GDM1 (cell line): ENCODE measurements around the gene RELN.

Experiments used
- DNase-seq: peaks from one replicate; lab custom pipeline; 2025; lab: John Stamatoyannopoulos, UW

The RELN gene

DNA sequence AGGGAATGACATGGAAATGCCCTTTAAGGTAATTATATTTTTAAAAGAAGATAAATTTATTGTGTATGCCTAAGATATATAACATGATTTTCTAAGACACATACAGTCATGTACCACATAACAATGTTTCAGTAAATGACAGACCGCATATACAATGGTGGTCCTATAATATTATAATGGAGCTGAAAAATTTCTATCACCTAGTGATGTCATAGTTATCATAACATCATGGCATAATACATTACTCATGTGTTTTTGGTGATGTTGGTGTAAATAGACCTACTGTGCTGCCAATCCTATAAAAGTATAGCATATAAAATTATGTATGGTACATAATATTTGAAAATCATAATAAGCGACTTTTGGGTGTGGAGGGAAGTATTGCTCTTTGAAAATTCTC lies 306.1 kb downstream of the RELN start:
- no peak for DNase-seq

DNA sequence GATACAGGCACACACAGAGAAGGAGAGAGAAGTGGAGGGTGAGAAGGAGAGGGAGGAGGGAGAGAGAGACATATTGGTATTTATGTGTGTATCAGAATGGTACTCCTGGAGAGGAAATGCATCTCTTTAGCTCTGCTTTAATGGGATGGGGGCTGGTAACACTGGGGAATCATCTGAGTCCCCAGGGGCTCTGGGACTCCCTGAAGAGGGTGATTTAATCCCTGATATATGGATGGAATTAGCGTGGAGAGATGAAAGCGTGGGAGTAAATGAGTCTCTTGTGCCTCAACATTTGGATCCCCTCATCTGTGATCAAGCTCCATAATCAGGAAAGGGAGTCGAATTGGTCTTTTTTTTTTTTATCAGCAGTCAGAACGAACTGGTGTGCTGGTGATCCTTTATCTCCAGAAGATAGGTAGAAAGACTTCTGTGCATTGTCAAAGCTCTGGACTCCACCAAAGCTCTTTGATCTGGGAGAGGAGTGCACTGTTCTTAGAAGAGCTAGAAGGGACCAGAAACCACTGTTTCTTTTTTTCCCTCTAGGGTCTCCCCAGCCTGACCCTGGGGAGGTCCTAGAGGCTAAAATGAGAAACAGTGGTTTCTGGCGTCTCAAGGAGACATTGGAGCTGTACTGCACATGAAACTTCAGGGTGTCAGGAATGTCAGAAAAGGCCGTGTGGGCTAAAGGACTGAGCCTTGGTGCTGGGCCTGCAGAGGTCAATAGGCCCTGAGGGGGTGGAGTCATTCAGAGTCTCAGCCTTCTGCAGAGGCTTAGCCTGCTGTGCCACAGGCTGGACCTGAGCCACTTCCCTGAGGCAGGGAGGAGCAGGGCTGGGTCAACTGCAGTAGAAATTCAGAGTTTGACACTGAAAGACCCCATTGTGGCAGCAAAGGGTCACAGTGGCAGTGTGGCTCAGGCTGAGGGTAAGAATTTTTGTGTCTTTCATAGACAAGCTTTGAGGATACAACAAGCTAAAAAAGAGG lies 309.0 kb downstream of the RELN start:
- DNase-seq: no peak

DNA sequence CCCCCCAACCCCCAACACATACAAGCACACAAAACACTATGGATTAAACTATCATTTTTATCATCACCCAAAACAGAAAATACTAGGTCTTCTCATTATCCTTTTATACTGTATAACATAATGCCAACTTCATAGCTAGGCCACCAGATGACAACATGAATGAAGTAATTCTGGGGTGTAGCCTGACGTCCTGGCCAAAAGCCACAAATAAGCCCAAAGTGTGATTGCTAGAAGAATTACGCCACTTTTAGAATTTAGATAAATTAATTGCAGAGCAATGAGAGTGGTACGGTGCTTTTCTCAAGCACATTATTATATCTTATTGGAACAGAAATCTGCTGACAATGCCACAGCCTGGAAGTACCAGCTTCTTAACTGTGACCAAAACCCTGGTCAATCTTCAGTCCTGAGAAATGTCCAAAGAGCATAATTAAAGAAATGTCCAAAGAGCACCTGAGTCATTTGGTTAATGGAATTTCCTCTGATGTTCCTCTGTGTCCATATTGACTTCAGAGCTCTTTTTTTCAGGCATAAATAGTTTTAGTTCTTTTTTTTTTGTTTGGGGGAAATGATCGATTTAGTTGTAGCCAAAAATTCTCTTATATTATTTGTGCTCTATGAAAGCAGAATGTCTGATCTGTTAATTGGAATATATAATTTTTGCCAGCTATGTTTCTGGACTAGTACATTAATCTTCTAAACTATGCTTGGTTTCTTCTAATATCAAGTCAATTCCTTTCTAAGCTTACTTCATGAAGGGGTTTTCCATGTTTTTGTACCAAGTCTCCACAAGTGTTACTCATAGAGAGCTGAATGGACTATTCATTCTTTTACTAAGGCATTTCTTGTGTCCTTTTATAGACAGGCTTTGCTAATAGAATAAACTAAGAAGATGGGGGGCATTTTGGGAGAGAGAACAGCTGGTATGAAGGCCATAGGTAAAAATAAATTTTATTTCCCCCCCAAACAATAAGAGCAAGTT lies 310.0 kb downstream of the RELN start:
- no peak for DNase-seq

DNA sequence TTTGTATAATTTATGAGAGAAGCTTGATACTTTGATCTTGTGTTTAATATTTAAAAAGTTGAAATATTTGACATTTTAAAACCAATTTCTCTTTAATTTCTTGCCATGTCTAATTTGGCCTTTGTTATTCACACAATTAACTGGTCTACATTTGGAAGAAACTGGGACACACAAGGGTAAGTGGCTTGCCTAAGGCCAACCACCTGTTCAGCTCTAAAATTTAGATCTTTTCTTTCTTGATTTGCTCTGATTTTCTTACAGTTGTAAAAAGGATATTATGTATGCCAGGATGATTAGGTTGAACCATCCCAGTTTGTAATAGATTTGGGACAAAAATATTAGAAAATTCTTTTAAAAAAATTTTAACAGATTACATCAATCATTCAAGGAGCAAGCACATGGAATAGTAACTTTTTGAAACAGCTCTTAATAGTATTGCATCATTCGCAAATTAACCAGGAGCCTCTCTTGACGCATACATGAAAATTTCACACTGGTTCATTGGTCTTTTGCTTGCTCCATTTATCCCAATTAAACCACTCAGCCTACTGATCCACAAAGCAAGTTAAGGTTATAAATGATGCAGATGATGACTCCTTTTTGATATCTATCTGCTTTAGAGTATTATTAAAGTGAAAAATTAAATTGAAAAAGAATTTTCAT lies 321.0 kb downstream of the RELN start:
- no peak for DNase-seq

DNA sequence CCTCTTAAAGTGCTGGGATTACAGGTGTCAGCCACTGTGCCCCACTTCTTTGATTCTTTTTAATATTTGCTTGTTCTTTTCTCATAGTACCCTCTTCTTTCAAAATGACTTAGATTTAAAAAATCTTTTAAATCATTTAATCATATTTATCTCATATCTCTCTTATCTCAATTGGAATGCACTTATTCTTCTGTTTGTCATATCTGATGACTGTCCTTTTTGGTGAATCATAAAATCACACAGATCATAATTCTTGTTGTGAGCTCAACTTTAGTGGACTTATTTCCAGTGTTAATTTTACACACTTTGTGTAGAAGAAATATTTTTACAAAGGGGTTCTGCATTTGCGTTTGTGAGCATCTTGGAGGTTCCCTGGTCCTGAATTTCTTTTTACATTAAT lies 323.1 kb downstream of the RELN start:
- no peak for DNase-seq

DNA sequence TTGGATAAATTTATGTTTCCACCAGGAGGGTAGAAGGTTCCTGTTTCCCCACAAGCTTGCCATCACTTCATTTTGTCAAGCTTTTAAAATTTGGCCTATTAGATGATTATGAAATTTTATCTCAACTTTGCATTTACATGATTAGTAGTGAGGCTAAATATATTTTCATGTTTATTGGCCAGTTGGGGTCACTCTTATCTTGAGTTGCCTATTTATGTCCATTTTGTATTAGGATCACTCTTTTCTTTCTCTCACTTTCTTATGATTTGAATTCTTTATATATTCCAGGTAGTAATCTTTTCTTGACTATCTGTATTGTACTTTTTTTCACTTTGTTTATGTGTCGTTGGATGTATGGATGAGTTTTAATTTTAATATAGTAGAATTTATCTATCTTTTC lies 324.9 kb downstream of the RELN start:
- DNase-seq: no peak

DNA sequence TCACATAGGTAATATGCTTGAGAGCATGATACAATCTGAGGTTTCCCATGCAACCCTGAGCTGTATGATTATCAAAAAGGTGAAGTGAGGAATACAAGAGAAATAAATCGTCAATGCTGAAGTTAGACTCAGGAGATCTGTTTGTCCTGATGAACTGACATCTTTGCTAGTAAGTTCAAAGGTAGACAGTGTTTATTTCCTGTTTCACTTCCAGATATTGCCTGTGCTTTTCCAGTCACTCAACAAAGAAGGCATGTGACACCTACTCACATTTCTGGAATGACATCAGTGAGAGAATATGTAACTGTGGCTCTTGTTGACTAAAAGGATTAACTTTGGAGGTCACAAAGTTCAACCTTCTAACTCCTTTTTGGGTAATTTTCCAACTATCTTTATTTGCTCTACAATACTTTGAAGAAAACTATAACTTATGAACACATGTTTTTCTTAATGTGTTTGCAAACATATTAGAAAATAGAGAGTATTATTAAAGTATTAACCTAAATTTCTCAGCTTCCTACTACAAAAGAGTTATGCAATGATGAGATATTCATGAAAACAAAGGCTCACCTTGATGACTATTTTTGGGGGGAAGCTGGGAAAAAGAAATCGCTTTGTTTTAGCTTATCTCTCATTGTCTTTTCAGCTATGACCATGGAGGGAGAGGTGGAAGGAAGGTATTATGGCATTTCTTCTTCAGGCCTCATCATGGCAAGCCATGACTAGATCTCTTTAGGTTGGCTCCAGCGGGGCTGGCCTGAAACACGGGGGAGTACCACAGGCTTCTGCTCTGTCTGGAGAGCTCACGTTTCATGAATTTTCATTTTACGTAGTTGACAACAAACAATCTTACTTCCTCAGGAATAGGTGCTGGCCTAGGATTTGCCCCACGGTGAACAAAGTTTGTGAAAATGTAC lies 328.7 kb downstream of the RELN start:
- DNase-seq: no peak

DNA sequence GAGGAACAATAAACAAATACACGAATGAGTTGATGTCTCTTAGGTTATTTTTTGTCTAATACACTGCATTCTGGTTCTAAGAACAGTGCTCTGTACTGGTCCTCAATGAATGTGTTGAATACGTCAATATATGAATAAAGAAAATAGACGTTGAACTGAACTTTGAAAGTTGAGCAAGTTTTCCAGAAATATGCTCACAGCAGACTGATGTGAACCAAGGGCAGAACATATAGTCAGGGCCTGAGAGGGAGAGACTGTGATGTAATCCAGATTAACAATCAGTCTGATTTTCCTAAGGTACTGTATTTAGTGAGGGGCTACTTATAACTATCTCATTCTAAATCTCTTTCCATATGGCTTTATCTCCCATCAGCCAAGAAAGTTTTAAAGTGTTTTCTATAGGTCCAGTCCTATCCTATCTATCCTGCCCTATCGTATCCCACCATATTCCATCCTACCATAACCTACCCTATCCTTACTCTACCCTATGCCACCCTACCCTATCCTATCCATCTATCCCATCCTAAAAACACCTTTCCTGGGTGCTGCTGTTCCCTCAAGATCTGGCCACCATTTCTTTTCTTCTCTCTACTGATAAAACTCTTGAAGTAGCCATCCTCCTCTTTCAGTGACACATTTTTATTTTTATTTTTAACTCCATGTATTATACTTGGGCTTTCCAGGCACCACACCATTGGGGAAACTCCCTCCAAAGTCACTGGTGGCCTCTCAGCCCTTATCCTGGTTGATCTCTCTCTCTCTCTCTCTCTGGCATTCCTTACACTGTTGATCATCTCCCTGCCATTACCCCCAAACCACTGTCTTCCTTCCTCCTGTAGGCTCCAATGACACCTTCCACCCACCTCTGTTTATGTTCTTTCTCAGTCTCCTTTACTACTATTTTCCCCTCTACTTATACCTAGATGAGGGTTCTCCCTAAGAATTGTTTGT lies 331.1 kb downstream of the RELN start:
- DNase-seq: no peak

DNA sequence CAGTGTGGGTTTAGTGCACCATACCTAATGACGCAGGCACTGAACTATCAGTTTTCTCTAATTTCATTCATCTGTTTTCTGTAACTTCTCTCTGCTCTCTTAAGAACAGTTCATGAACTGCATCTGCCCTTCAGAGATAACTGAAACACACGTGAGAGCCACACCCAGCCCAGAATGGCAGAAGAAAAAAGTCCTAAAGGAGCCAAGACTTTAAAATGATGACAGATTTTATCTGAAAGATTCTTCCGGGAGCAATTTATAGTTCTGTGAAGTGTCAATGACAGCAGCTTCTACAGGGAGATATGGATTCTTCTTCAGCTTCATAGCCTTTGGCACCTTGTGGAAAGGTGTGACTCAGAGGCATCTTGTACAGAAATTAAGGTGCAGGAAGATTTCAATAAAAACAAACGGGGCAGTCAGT lies 332.0 kb downstream of the RELN start:
- no peak for DNase-seq

DNA sequence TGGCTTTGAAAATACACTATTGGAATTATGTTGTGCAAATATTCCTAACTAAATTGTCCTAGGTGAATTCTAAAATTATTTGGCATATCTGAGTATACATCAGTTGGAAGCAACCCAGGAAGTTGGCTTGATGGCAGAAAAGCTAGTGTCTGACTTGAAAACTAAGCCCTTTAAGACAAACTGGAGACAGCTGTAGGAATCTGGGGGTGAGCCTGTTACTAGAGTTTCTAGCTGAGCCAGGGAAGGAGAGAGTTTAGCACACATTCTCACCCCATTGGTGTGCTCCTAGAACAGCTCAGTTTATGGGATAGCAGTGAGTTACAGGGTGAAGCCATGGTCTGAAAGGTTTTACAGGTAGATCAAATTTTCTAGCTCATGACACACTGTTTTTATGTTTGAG lies 333.2 kb downstream of the RELN start:
- no peak for DNase-seq

DNA sequence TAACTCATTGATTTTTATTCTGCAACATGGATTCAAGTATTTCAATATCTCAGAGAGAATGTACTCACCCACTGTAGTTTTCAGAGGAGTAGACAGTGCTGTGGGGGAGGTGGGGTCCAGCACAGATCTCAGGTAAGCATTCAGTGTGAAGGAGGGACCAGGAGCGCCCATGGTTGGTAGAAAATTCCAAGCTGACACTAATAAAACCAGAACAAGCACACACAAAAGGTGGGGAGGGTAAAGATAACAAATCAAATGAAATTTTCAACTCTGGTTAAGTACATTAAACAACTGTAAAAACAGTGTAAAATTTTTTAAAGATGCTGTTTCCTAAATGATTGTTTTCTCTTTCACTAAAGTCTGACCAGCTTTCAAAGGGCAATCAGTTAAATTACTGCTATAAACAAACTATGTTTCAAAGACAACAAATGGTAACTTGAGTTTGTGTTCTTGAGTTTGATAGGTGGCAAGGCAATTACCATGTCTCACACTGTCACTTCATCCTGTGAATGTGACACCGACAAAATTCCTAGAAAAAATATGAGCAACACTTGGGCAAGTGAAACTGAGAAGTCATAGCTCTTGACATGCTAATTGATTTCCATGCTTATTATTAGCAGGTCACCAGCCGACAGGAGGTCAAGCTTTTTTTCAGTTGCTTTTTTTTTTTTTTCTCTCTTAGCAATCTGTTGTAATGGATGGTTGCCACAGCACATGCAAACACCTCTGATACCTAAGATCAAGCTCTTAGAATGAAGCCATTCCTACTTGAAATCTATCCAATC lies 337.7 kb downstream of the RELN start:
- DNase-seq: no peak

DNA sequence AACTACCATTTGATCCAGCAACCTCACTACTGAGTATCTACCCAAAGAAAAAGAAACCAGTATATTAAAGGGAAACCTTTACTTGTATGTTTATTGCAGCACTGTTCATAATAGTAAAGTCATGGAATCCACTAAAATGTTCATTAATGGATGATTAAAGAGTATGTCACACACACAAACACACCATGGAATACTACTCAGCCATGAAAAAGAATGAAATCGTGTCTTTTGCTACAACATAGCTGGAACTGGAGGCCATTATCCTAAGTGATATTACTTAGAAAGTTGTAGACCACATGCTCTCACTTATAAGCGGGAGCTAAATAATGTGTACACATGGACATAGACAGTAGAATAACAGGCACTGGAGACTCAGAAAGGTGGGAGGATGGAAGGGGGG lies 340.4 kb downstream of the RELN start:
- no peak for DNase-seq

DNA sequence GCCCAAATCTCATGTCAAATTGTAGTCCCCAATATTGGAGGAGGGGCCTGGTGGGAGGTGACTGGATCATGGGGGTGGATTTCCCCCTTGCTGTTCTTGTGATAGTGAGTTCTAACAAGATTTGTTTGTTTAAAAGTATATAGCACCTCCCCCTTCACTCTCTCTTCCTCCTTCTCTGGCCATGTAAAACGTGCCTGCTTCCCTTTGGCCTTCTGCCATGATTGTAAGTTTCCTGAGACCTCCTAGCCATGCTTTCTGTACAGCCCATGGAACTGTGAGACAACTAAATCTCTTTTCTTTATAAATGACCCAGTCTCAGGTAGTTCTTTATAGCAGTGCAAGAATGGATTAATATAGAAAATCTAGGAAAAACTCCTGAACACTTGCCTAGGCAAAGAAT lies 341.3 kb downstream of the RELN start:
- no peak for DNase-seq

DNA sequence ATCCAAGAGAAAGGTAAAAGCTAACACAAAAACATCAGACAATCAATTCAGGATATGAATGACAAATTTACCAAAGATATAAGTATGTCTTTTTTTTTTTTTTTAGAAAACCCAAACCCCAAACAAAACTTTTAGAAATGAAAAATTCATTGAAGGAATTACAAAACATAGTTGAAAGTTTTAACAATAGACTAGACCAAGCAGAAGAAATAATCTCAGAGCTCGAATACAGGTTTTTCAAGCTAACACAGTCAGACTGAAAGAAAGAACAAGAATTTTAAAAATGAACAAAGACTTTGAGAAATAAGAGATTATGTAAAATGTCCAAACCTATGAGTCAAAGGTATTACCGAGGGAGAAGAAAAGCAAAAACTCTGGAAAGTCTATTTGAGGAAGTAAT lies 345.1 kb downstream of the RELN start:
- DNase-seq: no peak

DNA sequence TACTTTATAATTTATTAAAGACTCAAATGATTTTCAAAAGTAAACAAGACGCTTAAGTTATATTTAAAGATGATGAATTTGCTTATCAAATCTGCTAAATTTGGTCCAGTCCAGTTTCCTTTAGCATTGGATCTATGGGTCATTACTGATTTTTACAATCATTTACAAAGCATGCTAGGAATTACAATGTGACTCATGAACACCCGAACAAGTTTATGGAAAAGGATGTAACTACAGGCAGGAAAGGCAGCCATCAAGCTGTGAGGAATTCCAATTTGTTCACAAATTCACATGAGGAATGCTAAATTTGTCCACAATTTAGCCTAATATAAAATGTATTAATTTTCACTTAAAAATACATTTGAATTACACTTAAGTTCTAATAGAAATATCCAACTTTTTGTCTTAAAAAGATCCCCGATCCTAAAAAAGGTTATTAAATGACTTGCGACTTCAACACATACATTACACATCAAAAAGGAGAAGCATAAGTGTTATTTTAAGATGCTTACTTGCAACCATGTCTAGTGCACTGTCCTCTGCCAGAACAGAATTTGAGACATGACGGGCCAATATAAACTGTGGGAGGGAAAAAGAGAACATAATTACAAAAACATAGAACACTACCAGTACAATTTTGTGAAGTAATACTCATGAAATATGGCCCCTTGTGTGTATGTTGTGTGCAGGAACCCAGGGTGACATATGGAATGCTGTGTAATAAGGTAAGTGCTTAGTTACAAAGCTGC lies 349.3 kb downstream of the RELN start:
- DNase-seq: no peak

DNA sequence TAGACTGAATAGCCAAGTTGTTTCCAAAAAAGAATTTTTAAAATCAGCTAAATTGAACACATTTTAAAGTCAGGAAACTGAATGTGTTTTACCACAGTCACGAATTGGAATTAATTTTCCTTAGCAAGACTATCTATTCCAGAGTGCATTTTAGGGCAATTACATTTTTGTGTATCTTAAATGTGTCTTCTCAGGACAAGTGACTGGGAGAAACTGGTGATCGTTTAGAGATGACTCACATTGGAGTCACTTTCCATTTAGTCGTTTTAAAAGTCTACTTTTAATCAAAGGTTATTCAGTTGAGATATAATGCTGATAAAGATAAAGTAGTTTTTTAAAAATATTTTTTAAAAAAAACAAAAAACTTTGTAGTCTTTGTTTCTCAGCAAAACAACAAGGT lies 351.7 kb downstream of the RELN start:
- no peak for DNase-seq

DNA sequence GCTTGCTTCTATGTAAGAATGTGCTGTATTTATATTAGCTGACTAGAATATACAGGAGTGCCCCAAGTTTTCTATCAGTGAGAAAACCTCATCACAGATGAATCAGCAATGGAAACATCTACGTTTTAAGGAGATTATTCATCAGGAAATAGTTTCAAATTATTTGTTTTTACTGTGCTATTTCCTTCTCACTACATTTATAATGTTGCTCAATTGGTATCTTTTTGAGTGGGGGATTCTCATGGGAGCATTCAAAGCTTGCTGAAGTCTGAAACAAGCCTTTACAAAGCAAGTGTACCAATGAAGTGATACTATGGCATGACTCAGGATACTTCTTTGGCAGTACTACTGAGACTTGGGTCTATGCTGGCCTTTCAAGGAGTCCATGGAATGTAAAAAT lies 352.4 kb downstream of the RELN start:
- no peak for DNase-seq

DNA sequence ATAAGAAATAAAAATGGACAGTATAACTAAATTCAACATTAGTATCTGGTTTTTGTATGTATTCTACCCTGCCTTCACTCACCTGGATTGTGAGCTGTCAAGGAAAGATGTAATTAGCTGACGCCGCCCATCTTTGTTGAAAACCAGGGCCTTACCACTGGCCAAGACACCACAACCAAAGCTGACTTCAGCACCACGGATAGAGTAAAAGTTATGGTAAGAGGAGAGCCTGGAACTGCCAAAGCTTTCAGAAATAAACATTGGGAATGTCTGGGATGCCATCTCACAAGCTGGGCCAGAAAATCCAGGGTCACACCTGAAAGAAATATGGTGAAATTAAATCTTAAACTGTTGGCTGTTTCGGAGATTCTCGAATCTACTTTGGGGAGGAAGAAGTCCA lies 353.3 kb downstream of the RELN start:
- DNase-seq: no peak
